NCI-H774 (cell line): ENCODE measurements around the gene BMPR1A.
"Not testable (repeated sequence)": the region's sequence is repeated elsewhere in the genome, so short reads cannot be mapped to it uniquely, and the experiment has no call there.

Source experiments
- DNase-seq: peaks from one replicate; lab custom pipeline; 2025; lab: John Stamatoyannopoulos, UW

Gene BMPR1A

GRCh38 chr10:86730227-86730626 lies 26.2 kb upstream of the BMPR1A start:
- no peak for DNase-seq

GRCh38 chr10:86732771-86733170 lies 23.6 kb upstream of the BMPR1A start:
- no peak for DNase-seq

GRCh38 chr10:86733260-86733671 lies 23.2 kb upstream of the BMPR1A start:
- no peak for DNase-seq

- no peak for DNase-seq
Observed at GRCh38 chr10:86734207-86734988, 22.0 kb upstream of the BMPR1A start.

- not testable (repeated sequence) for DNase-seq
Observed at GRCh38 chr10:86735278-86735677, 21.1 kb upstream of the BMPR1A start.

- no peak for DNase-seq
Observed at GRCh38 chr10:86742230-86742629, 14.2 kb upstream of the BMPR1A start.

GRCh38 chr10:86744067-86744725 lies 12.2 kb upstream of the BMPR1A start:
- DNase-seq = no peak

GRCh38 chr10:86747796-86748581 lies 8.4 kb upstream of the BMPR1A start:
- DNase-seq = no peak

GRCh38 chr10:86749854-86750253 lies 6.6 kb upstream of the BMPR1A start:
- no peak for DNase-seq

- no peak for DNase-seq
Observed at GRCh38 chr10:86751477-86751876, 4.9 kb upstream of the BMPR1A start.

GRCh38 chr10:86752311-86752710 lies 4.1 kb upstream of the BMPR1A start:
- DNase-seq = no peak

GRCh38 chr10:86753051-86753450 lies 3.4 kb upstream of the BMPR1A start:
- no peak for DNase-seq

GRCh38 chr10:86753638-86754434 lies 2.6 kb upstream of the BMPR1A start:
- no peak for DNase-seq

GRCh38 chr10:86755454-86755739 lies 1.0 kb upstream of the BMPR1A start:
- no peak for DNase-seq

- peak; percentile 83 for DNase-seq
Observed at GRCh38 chr10:86755740-86756510, 494 bp upstream of the BMPR1A start.

- no peak for DNase-seq
Observed at GRCh38 chr10:86757113-86757972, 924 bp downstream of the BMPR1A start.

- no peak for DNase-seq
Observed at GRCh38 chr10:86758189-86759072, 2.0 kb downstream of the BMPR1A start.

- DNase-seq = no peak
Observed at GRCh38 chr10:86759073-86759672, 2.8 kb downstream of the BMPR1A start.

- DNase-seq = no peak
Observed at GRCh38 chr10:86763404-86763803, 7.0 kb downstream of the BMPR1A start.
